ENCODE results near the gene HUNK.

DNA sequence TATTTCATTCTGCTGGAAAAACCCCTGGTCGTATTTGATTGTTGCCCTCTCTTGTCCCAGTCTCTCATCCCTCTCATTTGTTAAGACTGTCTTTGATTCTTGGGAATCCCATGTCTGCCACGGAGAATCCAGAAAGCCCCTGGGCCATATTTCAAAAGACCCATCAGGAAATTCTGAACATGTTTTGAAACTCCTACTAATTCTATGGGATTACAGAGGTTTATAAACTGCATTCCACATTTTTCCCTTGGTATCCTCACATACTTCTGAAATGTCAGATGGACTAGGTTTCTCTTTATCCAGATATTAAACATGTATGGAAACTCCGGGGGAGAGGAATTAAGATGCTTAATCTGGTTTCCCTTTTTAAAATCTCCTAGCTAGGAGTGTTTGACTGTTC is 80.0 kb downstream of the HUNK start:
- TF ChIP-seq SP1 (IDR thresholded peaks at IDR 0.05; ENCODE audit: low read depth, low read length) (no peak), KDM4A (IDR thresholded peaks at IDR 0.05; ENCODE audit: low read depth, low read length, severe bottlenecking) (no peak), POLR2AphosphoS5 (IDR thresholded peaks at IDR 0.05; ENCODE audit: low read depth, low read length) (no peak), POLR2A (IDR thresholded peaks at IDR 0.05; ENCODE audit: control extremely low read depth in 1 of 2, low read depth in 2 of 2, low read length in 2 of 2) (no peak), RFX5 (IDR thresholded peaks at IDR 0.05; ENCODE audit: borderline replicate concordance, low read depth, low read length) (no peak), RAD21 (IDR thresholded peaks at IDR 0.05 in 1 of 2, conservative IDR thresholded peaks at IDR 0.05 in 1 of 2; ENCODE audit: low read depth in 2 of 2, low read length in 2 of 2) (no peak), SP2 (IDR thresholded peaks at IDR 0.05; ENCODE audit: low read length) (no peak), YY1 (IDR thresholded peaks at IDR 0.05; ENCODE audit: low read depth, low read length) (no peak)
- TF ChIP-seq, protein P1, sequence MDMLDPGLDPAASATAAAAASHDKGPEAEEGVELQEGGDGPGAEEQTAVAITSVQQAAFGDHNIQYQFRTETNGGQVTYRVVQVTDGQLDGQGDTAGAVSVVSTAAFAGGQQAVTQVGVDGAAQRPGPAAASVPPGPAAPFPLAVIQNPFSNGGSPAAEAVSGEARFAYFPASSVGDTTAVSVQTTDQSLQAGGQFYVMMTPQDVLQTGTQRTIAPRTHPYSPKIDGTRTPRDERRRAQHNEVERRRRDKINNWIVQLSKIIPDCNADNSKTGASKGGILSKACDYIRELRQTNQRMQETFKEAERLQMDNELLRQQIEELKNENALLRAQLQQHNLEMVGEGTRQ (IDR thresholded peaks at IDR 0.05; ENCODE audit: low read length): no peak
- TF ChIP-seq, protein P2, sequence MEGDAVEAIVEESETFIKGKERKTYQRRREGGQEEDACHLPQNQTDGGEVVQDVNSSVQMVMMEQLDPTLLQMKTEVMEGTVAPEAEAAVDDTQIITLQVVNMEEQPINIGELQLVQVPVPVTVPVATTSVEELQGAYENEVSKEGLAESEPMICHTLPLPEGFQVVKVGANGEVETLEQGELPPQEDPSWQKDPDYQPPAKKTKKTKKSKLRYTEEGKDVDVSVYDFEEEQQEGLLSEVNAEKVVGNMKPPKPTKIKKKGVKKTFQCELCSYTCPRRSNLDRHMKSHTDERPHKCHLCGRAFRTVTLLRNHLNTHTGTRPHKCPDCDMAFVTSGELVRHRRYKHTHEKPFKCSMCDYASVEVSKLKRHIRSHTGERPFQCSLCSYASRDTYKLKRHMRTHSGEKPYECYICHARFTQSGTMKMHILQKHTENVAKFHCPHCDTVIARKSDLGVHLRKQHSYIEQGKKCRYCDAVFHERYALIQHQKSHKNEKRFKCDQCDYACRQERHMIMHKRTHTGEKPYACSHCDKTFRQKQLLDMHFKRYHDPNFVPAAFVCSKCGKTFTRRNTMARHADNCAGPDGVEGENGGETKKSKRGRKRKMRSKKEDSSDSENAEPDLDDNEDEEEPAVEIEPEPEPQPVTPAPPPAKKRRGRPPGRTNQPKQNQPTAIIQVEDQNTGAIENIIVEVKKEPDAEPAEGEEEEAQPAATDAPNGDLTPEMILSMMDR (IDR thresholded peaks at IDR 0.05; ENCODE audit: control extremely low read depth in 1 of 3, insufficient read depth in 1 of 3, low read depth in 1 of 3, low read length in 3 of 3): no peak
